ENCODE measurements around the gene TERC. TPM values are rescaled to one million over a fixed set of nuclear protein-coding genes. Genes with fewer than 3 reads are reported as not detected.

The TERC gene
- total and polyA plus RNA-seq, 10 of the 15 experiments (the other 5 are each of a cell fraction or from before 2014, with no cell fraction given): 0.43 to 125 (median 6.2) TPM; not detected in 4

GRCh38 chr3:169812332-169813235 is 47.7 kb upstream of the TERC start, which contains the start of the genes LRRC34 and LRRIQ4 (continued):
- 0 out of 2 replicates have a peak, but pooled peaks have one; percentile 39 for TF ChIP-seq NKRF (conservative IDR thresholded peaks at IDR 0.05)
- TF ChIP-seq IKZF1 (conservative IDR thresholded peaks at IDR 0.05): peak; percentile 60
- TF ChIP-seq MAX (IDR thresholded peaks at IDR 0.05; ENCODE audit: low read depth, low read length): peak; percentile 8; the same call in 1 of the 2 replicates
- TF ChIP-seq TCF12 (IDR thresholded peaks at IDR 0.05; ENCODE audit: low read depth, low read length): peak; percentile 61; the same call in 1 of the 2 replicates
- TF ChIP-seq USF1 (IDR thresholded peaks at IDR 0.05; ENCODE audit: borderline replicate concordance, extremely low read length, insufficient read depth, low read depth, low read length): no peak
- peak; percentile 57 for TF ChIP-seq DPF2 (IDR thresholded peaks at IDR 0.05)
- no peak for TF ChIP-seq PRDM15 (CRISPR knock-in tag; IDR thresholded peaks at IDR 0.05)
- peak; percentile 83 for TF ChIP-seq SMARCA5 (IDR thresholded peaks at IDR 0.05)
- TF ChIP-seq KAT2A (conservative IDR thresholded peaks at IDR 0.05; ENCODE audit: control insufficient read depth, low read depth, low read length): no peak
- peak; percentile 9; the same call in 1 of the 2 replicates for TF ChIP-seq EED (IDR thresholded peaks at IDR 0.05; ENCODE audit: low read depth)
- TF ChIP-seq BACH1 (IDR thresholded peaks at IDR 0.05; ENCODE audit: borderline replicate concordance): no peak
- no peak for TF ChIP-seq E4F1 (IDR thresholded peaks at IDR 0.05; ENCODE audit: borderline replicate concordance, partially characterized antibody)
- no peak for TF ChIP-seq PAX5 (IDR thresholded peaks at IDR 0.05; ENCODE audit: borderline replicate concordance, low read depth, low read length)
- TF ChIP-seq MTA2 (IDR thresholded peaks at IDR 0.05; ENCODE audit: low read depth): no peak
- TF ChIP-seq NR2F1 (conservative IDR thresholded peaks at IDR 0.05): 0 out of 2 replicates have a peak, but pooled peaks have one; percentile 32
- TF ChIP-seq SP1 (IDR thresholded peaks at IDR 0.05; ENCODE audit: low read depth, low read length): no peak
- TF ChIP-seq ETV6 (conservative IDR thresholded peaks at IDR 0.05 in 1 of 2, IDR thresholded peaks at IDR 0.05 in 1 of 2; ENCODE audit: borderline replicate concordance in 1 of 2, low read depth in 1 of 2): no peak
- TF ChIP-seq MXI1 (IDR thresholded peaks at IDR 0.05; ENCODE audit: low read depth, low read length): peak; percentile 80
- TF ChIP-seq CBX5 (IDR thresholded peaks at IDR 0.05; ENCODE audit: low read depth): peak; percentile 73; the same call in 1 of the 2 replicates
- no peak for TF ChIP-seq RFX5 (IDR thresholded peaks at IDR 0.05; ENCODE audit: low read depth, low read length)

Data from GM12878 (cell line).